GM19397 (cell line): ENCODE results near the gene ZNF790.
A peak's percentile ranks its signal among the peaks of the same experiment; 100 is the strongest.

Experiments
- ATAC-seq: cut with Tn5 transposase; IDR thresholded peaks from one replicate; pipeline ENCODE4 v1.9.1; 2021; ENCODE audit warnings: mild to moderate bottlenecking, moderate library complexity; ENCODE audit not compliant: unreplicated experiment

The ZNF790 gene

DNA sequence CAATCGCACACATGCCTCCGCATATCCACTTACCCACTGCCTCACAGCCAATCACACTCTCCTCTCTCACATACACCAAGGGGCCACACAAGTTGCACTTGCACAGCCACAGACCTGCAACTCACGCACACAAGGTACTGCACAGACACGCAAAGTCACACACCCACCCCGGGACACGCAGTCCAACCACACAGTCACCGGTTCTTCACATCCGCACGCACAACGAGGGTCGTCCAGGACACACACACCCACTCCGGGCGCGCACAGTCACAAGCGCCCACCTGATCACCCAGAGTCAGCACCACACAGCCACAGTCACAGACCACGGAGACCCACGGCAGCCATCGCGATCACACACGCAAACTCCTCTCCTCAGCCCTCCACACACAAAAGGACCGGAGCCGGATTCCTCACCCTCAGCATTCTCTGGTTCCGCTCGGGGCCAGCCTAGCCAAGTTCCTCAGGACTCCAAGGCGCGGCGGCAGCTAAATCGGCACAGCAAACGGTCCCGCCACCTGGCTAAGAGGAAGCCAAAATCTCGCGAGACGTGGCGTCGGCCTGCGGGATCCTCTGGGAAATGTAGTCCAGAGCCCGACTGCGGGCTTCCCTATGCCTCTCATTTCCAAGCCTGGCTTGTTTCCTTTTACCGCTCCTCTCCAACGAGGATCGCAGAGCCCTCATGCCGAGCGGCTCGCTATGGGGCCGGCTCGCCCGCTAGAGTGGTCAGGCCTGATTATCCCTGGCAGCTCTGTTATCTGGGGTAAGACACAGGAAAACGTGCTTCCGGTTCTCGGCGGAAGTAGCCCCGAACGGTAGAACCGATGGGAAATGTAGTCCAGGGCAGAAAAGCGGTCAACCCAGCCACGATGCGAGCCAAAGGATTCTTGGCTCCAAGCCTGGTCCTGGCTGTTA lies 65.6 kb downstream of the ZNF790 start, which contains the start of gene ZNF850:
Gene ZNF850, minus strand, starts transcription at position 497 of the 912 bp plus-strand sequence. CDS start 10,201 bp downstream, outside the sequence.
- peak; percentile 92 for ATAC-seq

DNA sequence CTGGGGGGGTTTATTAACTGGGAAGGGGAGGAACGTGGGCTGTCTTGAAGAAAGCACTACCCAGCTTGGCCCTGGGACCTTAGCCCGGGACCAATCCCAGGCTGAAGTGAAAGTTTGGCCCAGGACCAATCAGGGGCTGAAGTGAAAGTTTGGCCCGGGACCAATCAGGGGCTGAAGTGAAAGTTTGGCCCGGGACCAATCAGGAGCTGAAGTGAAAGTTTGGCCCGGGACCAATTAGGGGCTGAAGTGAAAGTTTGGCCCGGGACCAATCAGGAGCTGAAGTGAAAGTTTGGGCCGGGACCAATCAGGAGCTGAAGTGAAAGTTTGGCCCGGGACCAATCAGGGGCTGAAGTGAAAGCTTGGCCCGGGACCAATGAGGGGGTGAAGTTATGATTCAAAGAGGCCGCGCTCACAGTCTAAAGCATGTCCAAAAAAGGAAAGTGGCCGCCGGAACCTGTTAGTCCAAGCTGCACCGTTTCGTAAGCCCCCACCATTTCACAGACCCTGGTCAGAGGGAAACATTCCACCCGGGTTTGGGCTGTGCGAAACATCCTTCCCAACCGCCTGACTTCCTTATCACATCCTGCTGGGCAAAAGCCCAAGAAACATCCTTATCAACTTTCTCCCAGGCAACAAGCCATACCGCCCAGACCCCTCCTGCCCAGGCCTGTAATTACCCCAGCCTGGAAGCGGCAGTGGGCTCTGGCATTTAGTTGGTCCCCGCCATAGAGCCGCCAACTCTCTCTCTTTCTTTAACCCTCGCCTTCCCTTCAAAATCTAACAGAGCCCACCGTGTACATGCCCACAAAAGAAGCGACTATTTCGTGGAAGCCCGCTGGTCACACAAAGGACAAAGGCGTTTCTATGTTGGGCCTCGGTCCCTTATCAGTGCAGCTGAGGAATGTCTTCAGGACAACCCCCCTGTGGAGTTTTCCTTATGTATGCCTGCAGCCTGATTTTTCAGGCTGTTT lies 66.6 kb downstream of the ZNF790 start:
- no peak for ATAC-seq
